RWPE1 (cell line): ENCODE measurements around the gene SRP9.
A peak's percentile ranks its signal among the peaks of the same experiment; 100 is the strongest.
"Not testable (repeated sequence)": the region's sequence is repeated elsewhere in the genome, so short reads cannot be mapped to it uniquely, and the experiment has no call there.

ENCODE experiments used
- CTCF ChIA-PET: fragments of 350-600 bp; sonication (Branson Sonifier 250); formaldehyde crosslinking; extraction: SDS; loops from one replicate; lab custom pipeline; 2021; lab: Yijun Ruan, JAX
- POLR2A ChIA-PET: fragments of 400-600 bp; formaldehyde crosslinking; extraction: SDS; loops from one replicate; lab custom pipeline; 2020; ENCODE audit warnings: antibody characterized with exemption; ENCODE audit not compliant: low non-redundant PET; lab: Yijun Ruan, JAX
- DNase-seq: peaks from one replicate; pipeline ENCODE4 v3.0.0; 2012; ENCODE audit warnings: low spot score
- H3K27ac ChIP-seq: fragments of 450-650 bp; 2 replicates; pipeline ENCODE4 v1.5.1; 2017
- CTCF ChIP-seq: fragments of 450-650 bp; conservative IDR thresholded peaks from 2 replicates; pipeline ENCODE4 v1.5.1; 2017; ENCODE audit warnings: low read depth, mild to moderate bottlenecking

The SRP9 gene

GRCh38 chr1:225813214-225813964, 35.8 kb downstream of the SRP9 start:
- peak overlapping the region; percentile 93 for H3K27ac ChIP-seq
- TF ChIP-seq CTCF = no peak
- ChIA-PET CTCF (interaction anchor here (0.6 to 2.3 kb wide), 8 partner anchors 12 to 449 kb away, joined by 3 to 10 read pairs (median 4); partner anchors contain the start of gene SRP9), POLR2A (interaction anchor here (0.5 to 0.6 kb wide), 2 partner anchors 10 to 60 kb away, joined by 4 to 14 read pairs; no protein-coding TSS in a partner anchor)
- peak; percentile 49 for DNase-seq

- TF ChIP-seq CTCF = no peak
- no peak for DNase-seq
- ChIA-PET CTCF (interaction anchor here (0.7 to 2.3 kb wide), 3 partner anchors 36 to 450 kb away, joined by 3 to 10 read pairs (median 5); partner anchors contain the start of gene SRP9), POLR2A (no interaction called here)
- H3K27ac ChIP-seq = peak overlapping the region; percentile 93
These were observed 36.8 kb downstream of the SRP9 start for GRCh38 chr1:225814381-225814780.

- CTCF ChIA-PET = interaction anchor here (2.3 kb wide), 1 partner anchor 37 kb away, joined by 10 read pairs; the partner anchor contains the start of gene SRP9
- POLR2A ChIA-PET, DNase-seq: not testable (repeated sequence)
- peak overlapping the region; percentile 93 for H3K27ac ChIP-seq
These were observed 37.5 kb downstream of the SRP9 start for GRCh38 chr1:225815090-225815489.

DNA sequence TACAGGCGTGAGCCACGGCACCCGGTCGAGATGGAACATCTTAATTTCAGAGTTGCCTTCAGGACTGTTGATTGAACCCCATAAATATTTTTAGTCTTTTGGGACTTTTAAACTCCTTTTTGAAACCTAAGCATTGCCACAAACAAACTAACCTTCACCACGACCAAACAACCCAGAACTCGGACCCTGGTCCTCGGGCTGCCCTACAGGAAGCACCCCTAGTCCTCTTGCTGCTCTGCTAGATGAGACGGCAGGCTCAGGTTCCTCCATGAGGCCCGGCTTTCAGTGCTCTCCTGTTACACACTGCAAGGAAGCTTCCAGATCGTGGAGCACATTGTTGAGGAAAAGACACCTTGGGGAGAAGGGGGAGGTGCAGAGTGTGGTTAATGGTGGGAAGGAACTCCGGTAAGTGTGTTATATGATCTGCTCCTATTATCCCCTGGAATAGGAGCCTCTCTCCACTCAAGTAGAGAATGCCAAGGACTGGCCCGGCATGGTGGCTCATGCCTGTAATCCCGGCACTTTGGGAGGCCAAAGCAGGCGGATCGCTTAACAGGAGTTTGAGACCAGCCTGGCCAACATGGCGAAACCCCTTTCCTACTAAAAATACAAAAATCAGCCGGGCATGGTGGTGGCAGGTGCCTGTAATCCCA, 38.0 kb downstream of the SRP9 start:
- no peak for DNase-seq
- CTCF ChIA-PET = interaction anchor here (1.1 kb wide), 1 partner anchor 38 kb away, joined by 3 read pairs; the partner anchor contains the start of gene SRP9
- H3K27ac ChIP-seq = peak overlapping the region; percentile 93
- TF ChIP-seq CTCF = no peak
- POLR2A ChIA-PET = no interaction called here

- TF ChIP-seq CTCF = no peak
- ChIA-PET CTCF (interaction anchor here (0.7 to 1.1 kb wide), 2 partner anchors 13 to 39 kb away, joined by 3 to 4 read pairs; partner anchors contain the start of gene SRP9), POLR2A (interaction anchor here (0.9 kb wide), 1 partner anchor 40 kb away, joined by 3 read pairs; no protein-coding TSS in a partner anchor)
- H3K27ac ChIP-seq = peak overlapping the region; percentile 93
- no peak for DNase-seq
These were observed 39.3 kb downstream of the SRP9 start for GRCh38 chr1:225816643-225817538.

DNA sequence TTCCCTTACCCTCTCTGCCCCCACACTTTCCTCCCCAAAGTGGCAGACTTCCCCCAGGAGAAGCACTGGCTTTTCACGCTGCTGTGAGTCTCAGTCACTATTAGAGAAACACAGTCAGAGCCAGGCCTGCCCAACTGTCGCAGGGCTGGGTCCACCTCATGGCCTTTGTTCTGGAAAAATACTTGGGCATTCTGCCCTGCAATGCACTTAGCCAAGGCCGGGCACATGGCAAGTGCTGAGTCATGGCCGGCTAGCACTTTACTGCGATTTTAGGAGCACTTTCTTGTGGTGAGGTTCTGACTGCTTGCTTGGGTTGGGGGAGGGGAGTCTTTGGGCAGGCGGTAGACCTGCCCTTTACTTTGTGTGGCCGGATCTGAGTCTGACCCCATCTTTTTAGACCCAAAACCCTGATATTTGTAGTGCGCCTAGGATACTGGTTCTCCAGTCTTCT, 40.0 kb downstream of the SRP9 start:
- no peak for TF ChIP-seq CTCF
- peak overlapping the region; percentile 93 for H3K27ac ChIP-seq
- peak; percentile 84 for DNase-seq
- CTCF ChIA-PET = interaction anchor here (0.7 to 1.0 kb wide), 2 partner anchors 10 to 170 kb away, joined by 3 to 8 read pairs; no protein-coding TSS in a partner anchor
- POLR2A ChIA-PET = no interaction called here
